Fibroblast of villous mesenchyme (primary cell): ENCODE measurements around the gene ZNF594. TPM values are rescaled to one million over a fixed set of nuclear protein-coding genes. Genes with fewer than 3 reads are reported as not detected.
"Not testable (repeated sequence)": the region's sequence is repeated elsewhere in the genome, so short reads cannot be mapped to it uniquely, and the experiment has no call there.

Source experiments
- DNase-seq: peaks from one replicate; pipeline ENCODE4 v3.0.0-alpha.2; 2010; ENCODE audit warnings: low read depth
- H3K4me3 ChIP-seq: 2 replicates; pipeline ENCODE4 v1.5.1; 2011; ENCODE audit warnings: low read depth, mild to moderate bottlenecking, low read length
- total RNA-seq: library from RNA; depleted of rRNA; stranded (reverse); fragments of >200 nt; gene quantifications from 2 replicates; pipeline ENCODE4 v1.2.3, GENCODE V29; 2012
- TF ChIP-seq, protein P1 (sequence below): IDR thresholded peaks from 2 replicates; pipeline ENCODE4 v1.5.1; 2012; ENCODE audit warnings: low read depth, mild to moderate bottlenecking, low read length; ENCODE audit not compliant: insufficient read depth

ZNF594 gene
- total RNA-seq, result 10.3 and 11.7 TPM in 2 replicates

DNA sequence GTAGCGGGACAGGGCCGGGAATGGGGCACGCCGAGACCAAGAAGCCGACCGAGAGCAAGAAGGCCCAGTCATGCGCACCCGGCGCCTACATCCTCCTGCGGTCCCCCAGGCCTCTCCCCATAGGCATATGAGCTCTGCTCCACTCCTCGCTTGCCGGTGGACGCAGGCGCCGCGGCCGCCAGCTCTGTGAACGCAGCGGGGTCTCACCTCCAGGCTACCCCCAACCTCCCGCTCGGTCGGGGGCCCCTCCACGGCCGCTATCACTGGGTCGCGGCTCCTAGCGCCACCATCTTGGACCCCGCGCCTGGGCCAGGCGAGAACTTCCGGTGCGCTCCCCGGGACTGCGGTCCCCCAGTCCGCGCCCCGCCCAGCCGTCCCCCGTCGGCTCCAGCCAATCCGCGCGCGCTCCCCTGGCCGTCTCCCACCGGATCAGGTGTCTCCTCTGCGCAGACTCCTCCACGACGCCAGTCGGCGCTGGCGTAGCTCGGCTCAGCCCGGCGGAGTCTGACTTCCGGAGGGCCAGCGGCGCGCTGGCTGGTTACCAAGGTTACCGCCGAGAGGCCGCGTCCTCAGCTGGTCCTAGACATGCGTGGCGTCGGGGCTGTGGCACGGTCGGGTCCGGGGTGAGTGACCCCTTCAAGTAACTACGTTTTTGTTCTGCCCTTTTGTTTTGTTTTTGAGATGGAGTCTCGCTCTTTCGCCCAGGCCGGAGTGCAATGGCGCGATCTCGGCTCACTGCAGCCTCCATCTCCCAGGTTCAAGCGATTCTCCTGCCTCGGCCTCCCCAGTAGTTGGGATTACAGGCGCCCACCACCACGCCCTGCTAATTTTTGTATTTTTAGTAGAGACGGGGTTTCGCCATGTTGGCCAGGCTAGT lies at the start of gene ZNF594:
TSS of gene ZNF594 (minus strand) at position 328 of the 877 bp plus-strand sequence. CDS start 7,612 bp downstream, outside the sequence.
- peak within 1 kb of the TSS; percentile 88 for H3K4me3 ChIP-seq
- DNase-seq, result peak; percentile 95
- TF ChIP-seq, protein P1, sequence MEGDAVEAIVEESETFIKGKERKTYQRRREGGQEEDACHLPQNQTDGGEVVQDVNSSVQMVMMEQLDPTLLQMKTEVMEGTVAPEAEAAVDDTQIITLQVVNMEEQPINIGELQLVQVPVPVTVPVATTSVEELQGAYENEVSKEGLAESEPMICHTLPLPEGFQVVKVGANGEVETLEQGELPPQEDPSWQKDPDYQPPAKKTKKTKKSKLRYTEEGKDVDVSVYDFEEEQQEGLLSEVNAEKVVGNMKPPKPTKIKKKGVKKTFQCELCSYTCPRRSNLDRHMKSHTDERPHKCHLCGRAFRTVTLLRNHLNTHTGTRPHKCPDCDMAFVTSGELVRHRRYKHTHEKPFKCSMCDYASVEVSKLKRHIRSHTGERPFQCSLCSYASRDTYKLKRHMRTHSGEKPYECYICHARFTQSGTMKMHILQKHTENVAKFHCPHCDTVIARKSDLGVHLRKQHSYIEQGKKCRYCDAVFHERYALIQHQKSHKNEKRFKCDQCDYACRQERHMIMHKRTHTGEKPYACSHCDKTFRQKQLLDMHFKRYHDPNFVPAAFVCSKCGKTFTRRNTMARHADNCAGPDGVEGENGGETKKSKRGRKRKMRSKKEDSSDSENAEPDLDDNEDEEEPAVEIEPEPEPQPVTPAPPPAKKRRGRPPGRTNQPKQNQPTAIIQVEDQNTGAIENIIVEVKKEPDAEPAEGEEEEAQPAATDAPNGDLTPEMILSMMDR, result peak; percentile 64

DNA sequence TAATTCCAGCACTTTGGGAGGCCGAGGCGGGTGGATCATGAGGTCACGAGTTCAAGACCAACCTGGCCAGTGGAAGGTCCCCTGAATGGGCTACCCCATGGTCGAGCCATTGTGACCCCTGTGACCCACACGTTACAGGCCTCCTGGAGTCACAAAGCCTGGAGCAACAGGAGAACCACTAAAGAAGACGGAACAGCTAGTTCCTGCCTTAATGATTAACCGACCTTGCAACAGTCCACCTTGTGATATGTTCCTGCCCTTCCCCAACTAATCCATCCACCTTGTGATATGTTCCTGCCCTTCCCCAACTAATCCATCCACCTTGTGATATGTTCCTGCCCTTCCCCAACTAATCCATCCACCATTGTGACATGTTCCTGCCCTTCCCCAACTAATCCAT lies 48.1 kb upstream of the ZNF594 start:
- DNase-seq, H3K4me3 ChIP-seq: not testable (repeated sequence)

DNA sequence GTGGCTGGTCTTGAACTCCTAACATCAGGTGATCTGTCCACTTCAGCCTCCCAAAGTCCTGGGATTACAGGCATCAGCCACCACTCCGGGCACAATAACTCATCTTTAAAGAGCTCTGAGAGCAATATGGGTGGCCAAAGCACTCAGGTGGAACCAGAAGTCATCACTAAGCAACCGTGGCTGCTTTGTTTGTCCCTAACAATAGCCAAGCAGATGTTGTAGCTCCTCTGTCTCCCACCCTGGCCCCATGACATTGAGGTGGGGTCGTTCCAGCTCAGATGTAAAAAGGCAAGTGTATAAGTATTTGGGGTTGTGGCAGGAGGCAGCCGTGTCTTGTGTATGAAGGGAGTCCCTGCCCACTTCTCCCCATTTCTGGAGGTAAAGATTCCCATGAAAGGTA lies 46.7 kb upstream of the ZNF594 start:
- TF ChIP-seq, protein P1, result no peak
- H3K4me3 ChIP-seq, result no peak overlapping the region
- DNase-seq, result no peak

DNA sequence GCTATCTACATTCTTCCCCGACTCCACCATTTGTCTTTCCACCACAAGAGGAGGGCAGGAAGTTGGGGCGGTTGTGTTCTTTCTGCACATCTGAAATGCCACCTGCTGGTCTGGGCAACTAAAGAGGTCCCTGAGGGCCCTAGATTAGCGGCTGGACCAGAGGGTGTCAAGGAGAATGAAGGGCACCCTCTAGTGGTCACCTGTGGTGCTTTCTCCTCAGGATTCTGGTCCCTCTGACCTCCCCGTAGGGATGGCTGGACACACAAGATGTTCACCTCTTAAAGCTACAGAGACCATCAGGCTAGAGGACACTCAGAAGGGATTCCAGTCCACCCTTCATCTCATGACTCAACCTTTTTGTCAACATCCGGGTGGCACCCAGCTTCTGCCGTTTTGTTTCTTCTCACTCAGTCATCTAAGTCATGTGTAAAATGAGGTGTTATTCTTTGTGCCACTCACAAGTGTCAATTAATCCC lies 45.9 kb upstream of the ZNF594 start:
- TF ChIP-seq, protein P1, result peak; percentile 72
- DNase-seq, result peak; percentile 43
- H3K4me3 ChIP-seq, result no peak overlapping the region

DNA sequence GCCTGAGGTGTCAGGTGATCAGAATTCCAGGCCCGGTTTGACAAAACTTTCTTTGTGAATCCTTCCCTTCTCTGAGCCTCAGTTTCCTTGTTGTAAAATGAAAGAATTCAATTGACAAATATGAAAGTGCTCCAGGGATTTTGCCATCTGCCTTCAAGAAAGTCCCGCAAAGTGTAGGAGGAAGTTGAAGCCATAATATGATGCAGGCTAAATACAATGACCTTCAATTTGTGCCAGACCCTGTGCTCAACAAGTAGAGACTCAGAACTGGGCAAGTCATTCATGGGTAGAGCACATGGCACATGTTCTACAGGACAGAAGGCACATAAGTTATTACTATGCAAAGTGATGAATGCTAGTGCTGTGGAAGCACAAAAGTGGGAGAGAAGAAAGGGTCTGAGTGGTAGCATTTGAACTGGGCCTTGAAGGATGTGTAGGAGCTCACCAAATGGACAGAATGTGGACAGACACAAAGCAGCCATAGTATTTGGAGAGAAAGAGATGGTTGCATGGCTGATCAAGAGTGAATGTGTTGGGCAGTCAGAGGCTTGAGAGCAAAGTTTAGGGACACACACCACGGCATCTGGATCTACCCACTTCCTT lies 45.4 kb upstream of the ZNF594 start:
- DNase-seq, result no peak
- no peak overlapping the region for H3K4me3 ChIP-seq
- TF ChIP-seq, protein P1, result no peak

DNA sequence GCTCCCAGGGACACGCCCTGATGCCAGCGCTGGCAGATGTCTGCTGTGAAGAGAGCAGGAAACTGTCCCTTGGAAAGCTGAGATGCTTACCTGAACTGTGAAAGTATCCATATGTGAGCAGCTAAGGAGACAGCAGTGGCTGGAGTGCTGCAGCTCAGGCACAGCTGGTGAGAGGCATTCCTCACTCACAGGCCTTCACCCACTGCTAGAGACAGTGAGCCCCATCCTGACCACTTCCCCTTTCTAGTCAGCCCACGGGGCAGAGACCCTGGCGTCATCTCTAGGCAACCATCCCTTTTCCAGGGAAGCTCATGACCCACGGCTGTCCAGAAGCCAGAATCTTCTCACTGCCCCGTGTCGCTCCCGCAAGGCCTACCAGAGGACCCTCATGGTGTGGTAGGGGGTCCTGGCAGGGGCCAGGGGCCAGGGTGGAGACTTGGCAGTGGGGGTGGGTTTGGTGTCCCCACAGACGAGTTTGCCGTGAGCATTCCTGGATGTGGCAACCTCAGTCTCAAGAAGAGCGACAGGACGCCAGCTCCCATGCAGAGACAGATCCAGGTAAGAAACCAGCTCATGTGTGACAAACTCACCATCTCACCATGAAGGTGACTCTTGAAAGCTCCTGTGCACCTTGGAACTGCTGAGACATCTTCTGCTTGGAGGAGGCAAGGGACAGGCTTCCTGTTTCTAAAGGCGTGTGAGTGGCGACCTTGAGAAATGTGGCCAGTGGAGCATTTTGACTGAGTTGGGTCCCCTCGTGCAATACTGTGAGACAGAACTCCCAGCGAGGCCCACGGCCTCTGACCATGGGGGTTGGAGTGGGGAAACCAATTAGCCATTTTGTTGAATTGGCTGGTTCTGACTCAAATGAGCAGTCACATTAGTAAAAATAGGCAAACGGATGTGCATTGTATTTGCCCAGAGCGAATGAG lies 43.2 kb upstream of the ZNF594 start, which contains the start of gene SCIMP:
TSS of gene SCIMP (minus strand) at position 216 of the 932 bp plus-strand sequence. CDS start at position 111, 105 bp downstream.
- TF ChIP-seq, protein P1, result no peak
- DNase-seq, result no peak
- H3K4me3 ChIP-seq, result no peak within 1 kb of the TSS

DNA sequence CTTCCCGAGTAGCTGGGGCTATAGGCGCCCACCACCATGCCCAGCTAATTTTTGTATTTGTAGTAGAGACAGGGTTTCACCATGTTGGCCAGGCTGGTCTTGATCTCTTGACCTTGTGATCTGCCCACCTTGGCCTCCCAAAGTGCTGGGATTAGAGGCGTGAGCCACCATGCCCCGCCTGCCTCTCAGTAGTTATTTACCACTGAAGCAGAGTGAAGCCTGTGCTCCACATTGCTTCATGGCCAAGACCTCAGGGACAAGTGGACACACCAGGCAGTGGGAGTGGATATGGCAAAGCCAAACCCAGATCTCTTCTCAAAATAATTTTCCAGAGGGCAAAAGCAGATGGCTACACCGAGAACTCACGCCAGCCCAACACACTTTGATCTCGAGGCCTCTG lies 41.8 kb upstream of the ZNF594 start:
- H3K4me3 ChIP-seq, DNase-seq: not testable (repeated sequence)
